Right lobe of liver (tissue), 6 donors: ENCODE data around the gene DOK5. TPM values are rescaled to one million over a fixed set of nuclear protein-coding genes. Genes with fewer than 3 reads are reported as not detected.
A peak's percentile ranks its signal among the peaks of the same experiment; 100 is the strongest.

Source experiments
- ATAC-seq, 4 donors: fragments of 200-7000 bp; cut with Tn5 transposase; one replicate each; pipeline ENCODE4 v1.9.1; 2020; ENCODE audit warnings: mild to moderate bottlenecking in 4 of 4, moderate library complexity in 4 of 4
- DNase-seq, 3 donors: peaks; one replicate each; pipeline ENCODE4 v3.0.0-alpha.2; 2020
- H3K27ac ChIP-seq, 3 donors: fragments of 200-600 bp; one replicate each; pipeline ENCODE4 v1.8.0; 2022
- H3K27me3 ChIP-seq, 2 donors: fragments of 200-600 bp; one replicate each; pipeline ENCODE4 v1.8.0; 2022
- H3K36me3 ChIP-seq, 4 donors: fragments of 200-600 bp; sonication (generic) in 1 of 4; one replicate each; pipeline versions ENCODE4 v1.5.1 to v1.8.0; 2017 to 2022; ENCODE audit warnings: control low read depth in 1 of 4
- H3K4me1 ChIP-seq, 4 donors: fragments of 200-600 bp; sonication (generic) in 1 of 4; one replicate each; pipeline versions ENCODE4 v1.5.1 to v1.8.0; 2017 to 2022; ENCODE audit warnings: control low read depth in 1 of 4
- H3K4me3 ChIP-seq, 3 donors: fragments of 200-600 bp; one replicate each; pipeline ENCODE4 v1.8.0; 2022
- H3K9me3 ChIP-seq, 4 donors: fragments of 200-600 bp; sonication (generic) in 1 of 4; one replicate each; pipeline versions ENCODE4 v1.5.1 to v1.8.0; 2017 to 2022; ENCODE audit warnings: control low read depth in 1 of 4
- CTCF ChIP-seq, 4 donors: fragments of 200-600 bp in 3 of 4; fragments of 450-650 bp in 1 of 4; IDR thresholded peaks; one replicate each; pipeline versions ENCODE4 v1.5.1 to v1.8.0; 2016 to 2022; ENCODE audit warnings: antibody characterized with exemption in 4 of 4, mild to moderate bottlenecking in 2 of 4
- POLR2A ChIP-seq: fragments of 450-650 bp; IDR thresholded peaks from one replicate; pipeline ENCODE4 v1.6.1; 2017; ENCODE audit warnings: antibody characterized with exemption, mild to moderate bottlenecking
- WGBS: methylation state at CpG from one replicate; pipeline ENCODE4 v1.1.6; 2018; ENCODE audit warnings: low coverage, low lambda C conversion rate; ENCODE audit not compliant: insufficient coverage; ENCODE audit errors: missing lambda C conversion rate; 5-methylcytosine and 5-hydroxymethylcytosine counted together
- intact Hi-C, 2 donors: fragments of 100-400 bp; cut with DNase I; formaldehyde crosslinking; loops; one replicate each; pipeline versions ENCODE4 v1.11.2 to v1.14.1; 2022
- long read RNA-seq: library from polyadenylated mRNA; unstranded; transcript quantifications from one replicate; pipeline ENCODE4 v2.0.0, GENCODE V29; 2019
- total RNA-seq, 6 experiments: library from RNA; depleted of rRNA in 2 of 6; stranded (reverse); fragments of >200 nt in 2 of 6; fragmentation: NEBNext Ultra II Directional in 3 of 6; extraction: Animal tissue kit (Norgen Biotek cat#: 25700) in 3 of 6; gene quantifications; one replicate each; pipeline versions ENCODE4 v1.1.0 to v1.2.4, GENCODE V29; 2016 to 2023
- donor health status: DM: no; HTN: yes; CAD: no.
- donor health status: DM: no; HTN: no; CAD: no.
- donor health status: DM: no; HTN: no; CAD: no.
- donor health status: DM: no; HTN: yes; CAD: no.
- donor health status: DM: no; HTN: yes; CAD: no.

The DOK5 gene
- total RNA-seq: under 1 TPM in 2 of 6 experiments, not detected in 4; 0.43 to 0.69 TPM
- long read RNA-seq: 0 reads

GRCh38 chr20:54475334-54476168, at the start of gene DOK5:
Gene DOK5, plus strand, starts transcription at chr20:54475593. Its CDS starts 354 bp downstream, at chr20:54475947.
- ATAC-seq (peak; percentile 17 to 51 (median 38)), DNase-seq (peak in 1 of 3 donors; percentile 51)
- TF ChIP-seq CTCF (IDR thresholded peaks at IDR 0.05): no peak
- no peak for TF ChIP-seq POLR2A
- no peak within 1 kb of the TSS for H3K27ac ChIP-seq
- peak within 1 kb of the TSS; percentile 9 to 33 (median 15) for H3K4me3 ChIP-seq
- no peaks in the 10 kb centered on the region for H3K9me3 ChIP-seq
- peaks cover 0 to 25% of the 10 kb centered on the region in 2 donors for H3K27me3 ChIP-seq
- 1% methylated on average over 36 of the region's 71 CpGs for WGBS
- H3K4me1 ChIP-seq: no peaks in the 10 kb centered on the region
- intact Hi-C loops: no loop called here
- no peaks in the 10 kb centered on the region for H3K36me3 ChIP-seq

GRCh38 chr20:54429364-54429763, 46.0 kb upstream of the DOK5 start:
- Histone ChIP-seq H3K27ac (no peak overlapping the region), H3K4me1 (no peaks in the 10 kb centered on the region), H3K4me3 (no peak overlapping the region), H3K27me3 (no peaks in the 10 kb centered on the region), H3K36me3 (no peaks in the 10 kb centered on the region), H3K9me3 (no peaks in the 10 kb centered on the region)
- ATAC-seq: no peak
- 100% methylated on average over 1 of the region's 7 CpGs for WGBS
- intact Hi-C loops: no loop called here
- no peak for TF ChIP-seq POLR2A
- TF ChIP-seq CTCF (IDR thresholded peaks at IDR 0.05): no peak
- DNase-seq: no peak

GRCh38 chr20:54431156-54431944, 44.0 kb upstream of the DOK5 start:
- WGBS: 56% methylated on average over 10 of the region's 10 CpGs
- intact Hi-C loops: no loop called here
- Histone ChIP-seq H3K9me3 (no peaks in the 10 kb centered on the region), H3K27me3 (no peaks in the 10 kb centered on the region), H3K27ac (no peak overlapping the region), H3K4me1 (no peaks in the 10 kb centered on the region), H3K4me3 (no peak overlapping the region), H3K36me3 (no peaks in the 10 kb centered on the region)
- ATAC-seq: peak; percentile 33 to 75 (median 65)
- no peak for DNase-seq
- TF ChIP-seq CTCF (IDR thresholded peaks at IDR 0.05) (no peak), POLR2A (no peak)

- intact Hi-C loops: no loop called here
- no peak for ATAC-seq
Measured at GRCh38 chr20:54432966-54433365, 42.4 kb upstream of the DOK5 start.

More at GRCh38 chr20:54432966-54433365, 42.4 kb upstream of the DOK5 start:
- 69% methylated on average over 1 of the region's 1 CpG for WGBS
- Histone ChIP-seq H3K4me1 (no peaks in the 10 kb centered on the region), H3K36me3 (no peaks in the 10 kb centered on the region), H3K4me3 (no peak overlapping the region), H3K9me3 (no peaks in the 10 kb centered on the region), H3K27ac (no peak overlapping the region), H3K27me3 (no peaks in the 10 kb centered on the region)
- DNase-seq: no peak
- no peak for TF ChIP-seq CTCF (IDR thresholded peaks at IDR 0.05)
- TF ChIP-seq POLR2A: no peak
